Activated naive CD8-positive, alpha-beta T cell treated with anti-CD3 and anti-CD28 coated beads, Interleukin-2, amount 50 U/mL, for 16 hours (primary cell): ENCODE data around the gene FAM120C.
A peak's percentile ranks its signal among the peaks of the same experiment; 100 is the strongest.

Experiments used
- DNase-seq: peaks from one replicate; pipeline ENCODE4 v3.0.0-alpha.2; 2020; ENCODE audit warnings: low read depth, low spot score

Gene FAM120C

GRCh38 chrX:54182864-54183613 lies at the start of gene FAM120C:
TSS of gene FAM120C (minus strand) at chrX:54183254. CDS start at chrX:54183198, 56 bp downstream.
- DNase-seq = peak; percentile 37

GRCh38 chrX:54230435-54231148 lies 47.5 kb upstream of the FAM120C start:
- no peak for DNase-seq

- DNase-seq = no peak
Observed at GRCh38 chrX:54223581-54223980, 40.5 kb upstream of the FAM120C start.

GRCh38 chrX:54213603-54214002 lies 30.5 kb upstream of the FAM120C start:
- no peak for DNase-seq

GRCh38 chrX:54208531-54208930 lies 25.5 kb upstream of the FAM120C start:
- DNase-seq = no peak

GRCh38 chrX:54198262-54198661 lies 15.2 kb upstream of the FAM120C start:
- no peak for DNase-seq

- no peak for DNase-seq
Observed at GRCh38 chrX:54194982-54195588, 12.0 kb upstream of the FAM120C start.

GRCh38 chrX:54193085-54193821 lies 10.2 kb upstream of the FAM120C start:
- DNase-seq = no peak

GRCh38 chrX:54184474-54184873 lies 1.4 kb upstream of the FAM120C start:
- DNase-seq = no peak

- DNase-seq = peak; percentile 42
Observed at GRCh38 chrX:54182194-54182863, 725 bp downstream of the FAM120C start.

- DNase-seq = no peak
Observed at GRCh38 chrX:54181202-54181953, 1.7 kb downstream of the FAM120C start.

GRCh38 chrX:54180403-54180802 lies 2.7 kb downstream of the FAM120C start:
- no peak for DNase-seq

- no peak for DNase-seq
Observed at GRCh38 chrX:54178100-54178940, 4.7 kb downstream of the FAM120C start.

- DNase-seq = no peak
Observed at GRCh38 chrX:54177306-54177705, 5.7 kb downstream of the FAM120C start.

- no peak for DNase-seq
Observed at GRCh38 chrX:54173791-54174190, 9.3 kb downstream of the FAM120C start.

GRCh38 chrX:54172455-54172854 lies 10.6 kb downstream of the FAM120C start:
- no peak for DNase-seq

- no peak for DNase-seq
Observed at GRCh38 chrX:54171527-54172250, 11.4 kb downstream of the FAM120C start.

- DNase-seq = no peak
Observed at GRCh38 chrX:54171091-54171490, 12.0 kb downstream of the FAM120C start.

- no peak for DNase-seq
Observed at GRCh38 chrX:54166915-54167314, 16.1 kb downstream of the FAM120C start.
